ENCODE data around the gene PAM.
A peak's percentile ranks its signal among the peaks of the same experiment; 100 is the strongest.
"Not testable (repeated sequence)": the region's sequence is repeated elsewhere in the genome, so short reads cannot be mapped to it uniquely, and the experiment has no call there.

Gene PAM

DNA sequence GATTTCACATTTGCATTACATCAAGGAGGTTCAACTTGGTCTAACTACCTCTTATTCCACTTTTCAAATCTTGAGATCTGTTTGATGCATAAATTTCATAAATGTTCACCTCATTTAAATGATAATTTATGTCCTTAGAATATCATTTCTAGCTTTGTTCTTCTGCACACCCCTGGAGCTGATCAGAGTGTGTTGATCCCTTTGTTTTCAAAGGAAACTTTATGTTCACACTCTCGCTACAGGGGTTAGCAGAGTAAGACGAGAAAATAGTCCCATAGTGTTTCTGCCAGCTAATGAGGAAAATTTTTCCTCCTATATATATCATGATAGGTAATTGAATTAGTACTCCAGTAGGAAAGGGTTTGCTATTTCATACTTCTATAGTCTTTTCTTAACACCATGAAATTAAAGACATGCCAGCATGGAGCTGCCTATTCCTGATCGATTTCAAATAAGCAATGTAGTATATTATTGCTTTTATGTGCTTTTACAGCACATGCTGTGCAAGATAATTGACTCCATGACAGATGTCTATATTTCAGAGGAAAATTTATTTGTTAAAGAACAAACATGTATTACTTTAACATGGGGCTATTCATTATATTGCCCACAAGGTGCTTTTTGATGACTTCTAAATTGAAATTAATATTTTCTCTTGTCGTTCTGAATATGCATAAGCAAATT, 4.8 kb upstream of the PAM start:
- H3K27ac ChIP-seq = no peak overlapping the region
- no peak for DNase-seq (ENCODE audit: low read depth, low spot score)

DNA sequence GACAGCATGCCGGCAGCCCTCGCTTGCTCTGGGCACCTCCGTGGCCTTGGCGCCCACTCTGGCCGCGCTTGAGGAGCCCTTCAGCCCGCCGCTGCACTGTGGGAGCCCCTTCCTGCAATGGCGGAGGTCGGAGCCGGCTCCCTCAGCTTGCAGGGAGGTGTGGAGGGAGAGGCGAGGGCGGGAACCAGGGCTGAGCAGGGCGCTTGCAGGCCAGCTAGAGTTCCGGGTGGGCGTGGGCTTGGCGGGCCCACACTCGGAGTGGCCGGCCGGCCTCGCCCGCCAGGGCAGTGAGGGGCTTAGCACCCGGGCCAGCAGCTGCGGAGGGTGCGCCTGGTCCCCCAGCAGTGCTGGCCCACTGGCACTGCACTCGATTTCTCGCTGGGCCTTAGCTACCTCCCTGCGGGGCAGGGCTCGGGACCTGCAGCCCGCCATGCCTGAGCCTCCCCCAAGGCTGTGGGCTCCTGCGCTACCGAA, 3.2 kb upstream of the PAM start:
- not testable (repeated sequence) for H3K27ac ChIP-seq; DNase-seq (ENCODE audit: low read depth, low spot score)

DNA sequence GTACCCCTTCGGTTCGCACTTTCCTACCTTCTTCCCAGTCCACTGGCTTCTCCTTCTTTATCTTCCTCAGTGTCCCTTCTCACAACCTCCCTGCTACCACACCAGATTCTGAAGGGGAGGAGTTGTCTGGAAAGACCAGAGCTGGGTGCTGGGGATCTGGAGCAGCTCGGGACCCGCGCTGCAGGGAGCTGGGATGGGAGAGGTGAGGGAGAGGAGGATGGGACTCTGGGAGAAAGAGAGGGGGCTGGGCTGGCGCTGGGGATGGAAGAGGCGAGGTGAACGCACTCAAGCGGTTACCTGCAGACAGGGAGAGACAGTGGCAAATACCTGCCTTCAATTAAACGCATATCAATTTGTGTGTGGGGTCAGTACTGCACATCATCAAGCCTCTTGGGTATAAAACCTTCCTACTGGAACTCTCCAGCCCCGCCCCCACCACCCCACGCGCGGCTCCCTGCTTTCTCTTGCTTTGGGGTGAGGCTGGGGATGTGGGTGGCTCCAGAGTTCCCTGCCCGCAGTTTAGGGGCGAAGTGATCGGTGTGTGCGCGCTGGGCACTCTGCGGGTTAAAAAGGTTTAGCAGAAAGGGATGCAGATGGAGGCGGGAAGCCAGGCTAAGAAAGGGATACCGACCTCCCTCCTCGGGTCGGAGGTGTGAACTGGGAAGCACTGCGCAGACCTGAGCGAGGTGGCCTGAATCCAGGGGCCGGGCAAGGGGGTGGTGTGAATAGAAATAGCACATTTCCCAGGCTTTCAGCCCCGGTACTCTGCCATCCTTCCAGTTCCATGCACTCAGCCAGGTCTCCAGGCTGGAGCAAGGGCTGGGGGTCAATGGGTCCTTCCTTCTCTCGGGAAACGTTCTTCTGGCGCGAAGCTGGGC, 977 bp upstream of the PAM start:
- no peak for DNase-seq (ENCODE audit: low read depth, low spot score)
- H3K27ac ChIP-seq = no peak overlapping the region

DNA sequence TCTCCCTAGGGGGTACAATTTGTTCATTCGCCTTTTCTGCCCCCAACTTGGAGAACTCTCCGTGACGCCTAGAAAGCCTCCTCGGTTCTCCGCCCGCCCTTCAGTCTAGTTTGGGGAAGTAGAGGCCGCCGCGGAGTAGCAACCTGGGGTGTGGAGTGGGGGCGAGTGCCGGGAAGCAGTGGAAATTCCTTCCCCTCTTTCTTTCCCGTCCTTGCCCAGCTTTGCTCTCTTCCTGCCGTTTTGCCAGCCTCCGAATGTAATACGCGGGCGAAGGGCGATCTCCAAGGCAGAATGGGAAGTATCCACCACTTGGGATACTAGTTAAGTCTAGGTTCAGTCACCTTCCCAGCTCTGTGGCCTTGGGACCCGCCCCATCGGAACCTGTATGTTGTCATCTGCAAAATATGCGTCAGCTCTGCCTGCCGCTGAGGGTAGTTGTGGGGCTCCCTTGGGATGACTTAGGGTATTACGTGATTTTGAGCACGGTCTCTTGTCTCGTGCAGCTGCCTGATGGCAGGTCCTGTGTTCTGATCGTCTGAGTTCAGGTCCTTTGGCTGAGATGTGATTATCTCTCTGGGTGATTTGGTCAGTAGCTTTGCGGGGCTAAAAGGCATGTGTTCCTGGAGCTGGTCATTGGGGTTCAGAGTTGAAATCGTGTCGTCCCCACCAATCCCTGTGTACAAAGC, 724 bp downstream of the PAM start:
- DNase-seq (ENCODE audit: low read depth, low spot score) = peak; percentile 27

DNA sequence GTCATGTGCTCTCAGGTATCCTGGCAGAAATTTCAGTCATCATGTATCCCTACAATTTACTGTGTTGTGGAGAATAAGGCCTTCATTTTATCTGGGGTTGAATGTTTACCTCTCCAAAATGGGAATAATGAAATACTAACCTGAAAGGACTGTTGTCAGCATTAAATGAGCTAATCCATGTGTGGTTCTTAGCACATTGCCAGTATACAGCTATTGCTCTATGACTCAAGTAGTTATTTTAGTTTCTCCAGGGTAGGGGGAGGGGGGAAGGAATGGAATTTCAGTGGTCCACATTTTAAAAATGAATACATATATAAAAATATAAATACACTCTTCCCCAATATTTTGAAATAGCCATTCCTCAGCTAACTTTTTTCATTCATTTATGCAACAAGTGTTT, 3.5 kb downstream of the PAM start:
- no peak overlapping the region for H3K27ac ChIP-seq
- no peak for DNase-seq (ENCODE audit: low read depth, low spot score)

More for the DNA sequence above, 724 bp downstream of the PAM start:
- H3K27ac ChIP-seq = peak overlapping the region; percentile 62

DNA sequence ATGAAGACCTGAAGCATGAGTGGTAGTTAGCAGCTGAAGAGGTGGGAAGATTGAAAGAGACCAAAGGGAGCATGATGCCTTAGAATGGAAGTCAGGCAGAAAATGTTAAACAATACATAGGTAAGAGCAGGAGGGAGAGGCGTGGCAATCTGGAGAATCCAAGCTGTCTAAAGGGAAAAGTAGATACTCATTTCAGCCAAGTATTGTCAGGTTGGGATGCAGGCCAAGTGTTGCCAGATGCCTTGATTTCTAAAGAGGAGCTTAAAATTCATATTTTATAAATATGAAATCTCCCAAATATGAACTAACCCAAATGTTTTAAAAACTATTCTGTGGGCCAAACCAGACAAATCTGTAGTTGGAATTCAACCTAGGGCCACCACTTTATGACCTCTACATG, 4.2 kb downstream of the PAM start:
- H3K27ac ChIP-seq = no peak overlapping the region
- DNase-seq (ENCODE audit: low read depth, low spot score) = no peak

DNA sequence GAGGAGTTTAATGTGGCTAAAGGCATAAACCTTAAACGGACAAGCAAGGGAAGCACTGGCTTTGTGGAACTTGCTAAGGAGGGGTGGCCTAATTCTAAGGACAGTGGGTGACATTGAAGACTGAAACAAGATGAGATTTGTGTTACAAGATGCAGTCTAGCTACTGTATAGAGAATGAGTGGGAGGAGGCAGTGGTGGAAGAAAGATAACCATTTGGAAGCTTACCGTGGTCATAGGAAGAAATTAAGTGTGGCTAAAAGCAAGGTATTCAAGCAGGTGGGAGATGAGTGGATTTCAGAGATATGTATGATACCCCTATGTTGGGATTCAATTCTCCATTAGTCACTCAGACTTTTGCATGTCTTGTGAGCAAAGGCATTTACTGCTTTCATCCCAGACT, 4.6 kb downstream of the PAM start:
- no peak overlapping the region for H3K27ac ChIP-seq
- no peak for DNase-seq (ENCODE audit: low read depth, low spot score)

DNA sequence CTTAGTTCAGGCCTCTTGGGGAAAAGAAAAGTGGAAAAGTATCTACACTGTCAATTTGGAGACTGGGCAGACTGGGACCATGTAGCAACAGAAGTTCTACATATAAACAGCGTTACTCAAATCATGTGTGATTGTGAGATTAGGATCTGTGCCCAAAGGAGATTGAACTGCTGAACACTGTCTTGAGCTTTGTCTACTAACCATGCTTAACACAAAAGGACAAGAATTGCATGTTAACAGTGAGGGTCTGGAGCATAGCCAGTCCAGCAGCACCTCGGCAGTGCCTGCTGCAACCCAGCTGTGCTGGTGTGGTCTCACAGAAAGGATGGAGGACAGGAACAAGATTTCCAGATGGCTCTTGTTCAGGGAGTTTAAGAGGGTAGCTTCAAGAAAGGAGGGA, 5.7 kb downstream of the PAM start:
- no peak overlapping the region for H3K27ac ChIP-seq

DNA sequence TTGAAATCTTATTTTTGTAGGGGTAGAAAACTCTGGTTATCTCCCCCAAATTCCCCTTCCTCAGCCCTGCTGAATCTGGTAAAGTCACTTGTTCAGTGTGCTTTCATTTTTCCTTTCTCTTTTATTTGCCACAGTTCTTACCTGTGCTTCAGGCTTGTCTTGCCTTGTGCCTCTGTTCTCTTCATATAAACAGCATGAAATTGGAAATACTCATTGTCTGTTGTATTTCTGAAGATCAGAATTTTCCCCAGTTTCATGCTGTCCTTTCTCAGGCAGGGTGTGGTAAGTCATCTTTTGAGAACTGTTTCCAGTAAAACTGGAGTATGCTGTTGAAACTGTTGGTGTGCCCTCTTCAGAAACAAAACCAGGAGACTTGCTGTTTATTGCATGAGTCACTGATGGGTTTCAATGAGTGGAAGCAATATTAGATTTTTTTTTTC, 7.0 kb downstream of the PAM start:
- peak overlapping the region; percentile 52 for H3K27ac ChIP-seq
- DNase-seq (ENCODE audit: low read depth, low spot score) = peak; percentile 26

More for the DNA sequence above, 5.7 kb downstream of the PAM start:
- DNase-seq (ENCODE audit: low read depth, low spot score) = no peak

DNA sequence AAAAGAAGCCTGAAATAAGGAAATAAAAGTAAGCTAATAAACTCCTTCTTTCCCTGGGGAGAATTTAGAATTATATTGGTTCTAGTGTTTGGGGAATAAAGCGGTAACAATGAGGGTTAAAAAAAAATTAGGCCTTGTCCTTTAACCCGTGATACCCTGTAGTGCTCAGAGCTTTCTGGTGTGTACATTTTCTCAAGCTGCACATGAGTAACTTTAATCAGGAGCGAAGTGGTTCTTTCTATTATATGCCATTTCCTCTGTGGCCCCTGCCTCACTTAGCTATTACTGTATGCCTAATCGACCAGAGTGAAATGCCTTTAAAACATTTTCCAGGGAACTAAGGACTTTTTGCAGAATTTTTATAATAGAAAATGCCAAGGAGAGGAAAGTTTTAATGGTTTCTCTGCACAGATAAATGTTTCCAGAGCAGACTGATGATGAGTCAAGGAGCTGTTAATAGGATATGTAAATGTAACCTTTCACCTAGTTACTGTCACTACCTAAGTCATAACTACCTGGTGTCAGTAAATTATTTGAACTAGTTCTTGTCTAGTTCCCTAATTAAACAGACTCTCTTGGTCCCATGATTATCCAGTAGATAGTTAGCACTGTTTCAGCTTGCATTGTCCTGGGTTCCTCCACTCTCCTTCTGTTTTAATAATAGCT, 7.6 kb downstream of the PAM start:
- peak; percentile 16 for DNase-seq (ENCODE audit: low read depth, low spot score)
- peak overlapping the region; percentile 52 for H3K27ac ChIP-seq

DNA sequence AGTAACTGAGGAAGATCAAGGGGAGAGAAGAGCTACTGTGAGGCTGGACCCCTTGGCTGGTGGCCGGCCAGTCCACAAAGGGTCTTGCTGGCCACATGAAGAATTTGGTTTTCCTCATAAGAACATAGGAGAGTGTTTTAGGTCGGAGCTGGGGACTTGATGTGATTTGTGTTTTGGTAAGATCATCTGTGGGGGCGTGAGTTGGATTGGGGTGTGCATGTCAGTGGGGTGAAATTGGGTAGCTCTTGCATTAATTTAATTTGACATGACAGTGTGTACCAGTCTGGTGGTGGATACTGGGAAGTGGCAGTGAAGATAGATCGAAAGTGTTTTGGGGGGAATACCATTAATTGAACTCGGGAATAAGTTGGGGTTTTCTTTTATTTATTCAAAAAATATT, 8.6 kb downstream of the PAM start:
- no peak overlapping the region for H3K27ac ChIP-seq
- DNase-seq (ENCODE audit: low read depth, low spot score) = no peak

DNA sequence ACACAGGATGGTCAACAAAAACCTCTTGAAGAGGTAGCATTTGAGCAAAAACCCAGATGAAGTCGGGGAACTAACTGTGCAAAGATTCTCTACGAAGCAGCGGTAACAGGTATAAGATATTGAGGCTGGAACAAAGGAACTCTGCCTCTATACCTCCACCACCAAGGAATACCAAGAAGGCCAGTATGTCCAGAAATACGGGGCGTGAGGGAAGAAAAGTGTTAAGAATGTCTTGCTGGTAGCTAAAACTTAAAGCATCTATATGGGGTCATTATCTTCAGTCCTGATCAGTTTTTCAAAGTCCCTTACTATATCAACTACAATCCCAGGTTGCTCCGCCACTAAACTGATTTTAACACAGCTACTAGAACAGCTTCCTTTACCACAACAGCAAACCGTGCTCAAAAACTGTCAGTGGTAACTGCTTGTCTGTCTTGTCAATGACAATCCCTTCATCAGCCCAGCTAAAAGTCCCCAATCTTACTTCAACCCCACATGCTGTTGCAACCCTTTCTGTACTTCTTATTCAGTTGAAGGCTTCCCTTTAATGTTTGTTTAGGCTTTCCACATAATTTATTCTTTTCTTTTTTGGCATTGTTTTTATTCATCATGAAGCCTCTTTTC, 9.4 kb downstream of the PAM start:
- no peak overlapping the region for H3K27ac ChIP-seq
- no peak for DNase-seq (ENCODE audit: low read depth, low spot score)

DNA sequence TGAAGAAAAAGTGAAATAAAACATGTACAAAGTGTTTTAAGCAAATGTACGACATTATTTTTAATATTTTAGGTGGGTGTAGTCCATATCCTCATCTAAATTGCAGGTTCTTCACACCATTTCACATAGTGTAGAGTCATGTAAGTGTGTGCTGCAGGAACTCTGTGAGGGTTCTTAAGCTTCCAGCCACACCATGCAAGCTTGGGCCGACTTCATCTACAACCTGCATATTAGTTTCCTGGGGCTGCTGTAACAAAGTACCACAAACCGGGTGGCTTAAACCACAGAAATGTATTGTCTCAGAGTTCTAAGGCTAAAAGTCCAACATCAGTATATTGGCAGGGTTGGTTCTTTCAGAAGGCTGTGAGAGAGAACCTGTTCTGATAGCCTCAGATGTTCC, 10.2 kb downstream of the PAM start:
- no peak for DNase-seq (ENCODE audit: low read depth, low spot score)
- H3K27ac ChIP-seq = no peak overlapping the region

DNA sequence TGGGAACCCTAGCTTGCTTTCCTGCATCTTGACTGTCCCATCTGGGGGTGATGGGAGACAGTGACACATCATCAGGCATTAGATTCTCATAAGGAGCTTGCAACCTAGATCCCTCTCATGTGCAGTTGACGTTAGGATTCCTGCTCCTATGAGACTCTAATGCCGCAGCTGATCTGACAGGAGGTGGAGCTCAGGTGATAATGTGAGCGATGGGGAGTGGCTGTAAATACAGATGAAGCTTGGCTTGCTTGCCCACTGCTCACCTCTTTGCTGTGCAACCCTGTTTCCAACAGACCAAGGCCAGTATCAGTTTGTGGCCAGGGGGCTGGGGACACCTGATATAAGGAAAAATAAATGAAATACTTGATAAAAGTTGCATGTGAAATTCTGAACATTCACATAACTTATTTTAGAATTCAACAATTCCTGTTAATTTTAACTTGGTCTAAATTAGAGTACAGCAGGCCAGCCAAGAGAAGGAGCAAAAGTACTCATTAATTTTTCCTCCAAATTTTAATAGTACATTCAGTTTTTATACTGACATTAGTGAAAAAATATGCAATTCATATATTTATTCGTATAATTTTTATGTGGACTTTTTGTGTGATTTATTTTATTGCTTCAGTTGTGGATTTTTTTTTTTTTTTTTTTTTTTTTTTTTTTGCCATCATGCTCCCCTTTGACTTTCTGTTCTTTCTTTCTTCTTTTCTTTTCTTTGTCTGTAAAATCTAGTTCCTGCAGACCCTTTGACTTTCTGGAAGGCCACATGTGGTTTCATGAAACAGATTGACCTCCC, 11.4 kb downstream of the PAM start:
- no peak for DNase-seq (ENCODE audit: low read depth, low spot score)
- H3K27ac ChIP-seq = no peak overlapping the region

DNA sequence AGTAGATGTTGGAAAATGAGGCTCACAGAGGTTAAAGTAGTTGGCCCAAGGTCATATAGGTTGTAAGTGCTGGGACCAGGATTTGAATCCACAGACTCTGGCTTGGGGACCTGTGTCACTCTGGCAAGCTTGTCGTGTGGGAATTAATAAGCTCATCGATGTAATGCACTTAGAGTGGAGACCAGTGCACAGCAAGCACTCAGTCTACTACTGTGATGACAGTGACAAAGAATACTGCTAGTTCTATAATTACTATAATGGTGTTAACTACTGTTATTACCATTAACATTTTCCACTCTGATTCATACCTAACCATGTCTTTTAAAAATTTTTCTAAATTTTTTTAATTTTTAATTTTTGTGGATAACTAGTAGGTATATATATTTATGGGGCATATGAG, 12.8 kb downstream of the PAM start:
- no peak for DNase-seq (ENCODE audit: low read depth, low spot score)
- H3K27ac ChIP-seq = no peak overlapping the region

DNA sequence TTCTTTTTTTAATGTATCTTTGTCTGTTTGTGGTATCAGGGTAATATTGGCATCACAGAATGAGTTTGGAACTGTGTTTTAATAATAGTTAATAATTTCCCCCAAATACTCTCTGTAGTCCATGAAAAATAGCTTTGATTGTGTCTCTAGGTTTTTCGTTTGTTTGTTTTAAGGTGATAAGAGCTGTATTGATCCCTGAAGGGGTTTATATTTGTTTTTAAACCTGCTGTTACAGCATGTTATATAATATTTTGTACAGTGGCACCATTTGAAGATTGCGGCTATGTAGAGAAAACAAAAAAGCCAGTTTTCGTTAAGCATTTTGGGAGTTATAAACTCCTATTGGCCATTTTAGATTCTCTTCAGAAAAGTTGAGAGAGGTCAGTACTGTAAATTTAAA, 15.7 kb downstream of the PAM start:
- no peak overlapping the region for H3K27ac ChIP-seq
- DNase-seq (ENCODE audit: low read depth, low spot score) = no peak

DNA sequence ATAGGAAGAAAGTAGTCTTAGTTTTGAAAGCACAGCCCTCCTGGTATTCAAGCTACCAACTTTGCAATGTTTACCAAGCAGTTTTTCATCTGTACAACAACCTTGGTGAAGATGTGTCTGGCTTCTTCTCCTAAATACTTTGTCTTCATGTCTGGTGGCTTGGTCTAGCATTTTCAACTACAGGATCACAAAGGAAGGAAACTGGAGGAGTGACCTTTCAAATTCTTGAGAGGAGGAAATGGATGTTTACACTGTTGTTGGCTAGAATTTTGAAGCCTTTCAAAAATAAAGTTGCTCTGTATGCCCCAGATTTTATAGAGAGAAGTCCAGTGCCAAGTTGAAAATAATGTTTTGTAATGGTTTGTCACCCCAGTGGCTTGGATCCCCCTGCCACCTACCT, 16.3 kb downstream of the PAM start:
- H3K27ac ChIP-seq = no peak overlapping the region
- DNase-seq (ENCODE audit: low read depth, low spot score) = no peak

DNA sequence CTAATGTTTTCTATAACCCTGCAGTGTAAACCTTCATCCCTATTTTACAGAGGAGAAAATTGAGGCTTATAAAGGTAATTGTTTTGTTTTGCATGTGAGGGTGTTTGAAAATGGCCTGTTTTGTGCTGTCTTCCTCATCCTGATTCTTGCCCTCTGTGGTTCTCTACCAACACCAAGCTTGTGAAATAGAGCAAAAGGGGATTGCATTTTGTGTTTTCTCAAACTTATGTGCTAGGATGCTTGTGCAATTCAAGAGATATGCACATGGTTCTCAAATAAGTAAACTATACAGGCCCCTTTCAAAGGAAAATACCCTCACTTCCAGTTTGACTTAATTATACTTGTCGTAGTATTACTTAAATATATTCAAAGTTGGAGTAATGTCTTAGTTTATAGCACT, 17.2 kb downstream of the PAM start:
- no peak overlapping the region for H3K27ac ChIP-seq
- DNase-seq (ENCODE audit: low read depth, low spot score) = no peak

DNA sequence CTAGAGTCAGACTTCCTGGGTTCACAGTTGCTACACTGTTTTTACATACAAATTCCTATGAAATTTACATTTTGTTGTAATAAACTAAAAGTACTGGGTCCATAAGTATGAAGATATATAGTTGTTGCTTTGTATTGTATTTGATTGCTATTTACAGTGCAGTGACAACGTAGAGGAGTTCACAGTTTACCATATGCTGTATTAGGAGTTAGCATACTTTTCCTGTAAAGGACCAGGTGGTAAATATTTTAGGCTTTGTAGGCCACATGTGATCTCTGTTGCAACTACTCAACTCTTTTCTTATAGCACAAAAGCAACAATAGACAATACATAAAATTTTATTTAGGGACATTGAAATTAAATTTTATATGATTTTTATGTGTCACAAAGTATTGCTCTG, 18.0 kb downstream of the PAM start:
- DNase-seq (ENCODE audit: low read depth, low spot score) = no peak
- no peak overlapping the region for H3K27ac ChIP-seq
